HG03103 (cell line): ENCODE results near the gene NECAB3.

ENCODE experiments used
- ATAC-seq: cut with Tn5 transposase; IDR thresholded peaks from one replicate; pipeline ENCODE4 v1.9.1; 2021; ENCODE audit warnings: low read depth; ENCODE audit not compliant: unreplicated experiment

NECAB3 gene

DNA sequence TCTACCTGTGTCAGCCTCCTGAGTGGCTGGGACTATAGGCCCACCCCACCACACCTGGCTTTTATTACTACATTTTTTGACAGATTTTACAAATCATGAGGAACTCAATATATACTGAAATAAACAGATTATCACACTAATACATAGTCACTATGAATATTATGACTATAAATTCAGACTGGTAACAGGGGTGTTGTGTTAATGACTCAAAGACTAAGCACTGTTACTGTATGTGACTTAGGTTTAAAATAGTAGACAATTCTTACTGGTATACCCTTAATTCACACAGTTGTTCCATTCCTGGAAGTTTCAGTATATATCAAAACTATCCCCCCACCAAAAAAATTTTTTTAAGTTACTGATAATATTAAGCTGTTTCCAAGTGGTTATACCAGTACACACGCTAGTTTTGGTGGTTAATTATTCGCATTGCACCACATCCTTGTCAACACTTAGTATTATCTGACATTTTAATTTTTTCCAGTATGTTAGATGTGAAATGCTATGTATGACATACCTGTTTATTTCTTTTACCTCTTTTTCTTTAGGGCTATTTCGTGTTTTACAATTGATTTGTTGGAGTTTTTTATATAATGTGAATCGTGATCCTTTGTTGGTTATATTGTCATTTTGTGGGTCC, 46.5 kb downstream of the NECAB3 start:
- no peak for ATAC-seq

DNA sequence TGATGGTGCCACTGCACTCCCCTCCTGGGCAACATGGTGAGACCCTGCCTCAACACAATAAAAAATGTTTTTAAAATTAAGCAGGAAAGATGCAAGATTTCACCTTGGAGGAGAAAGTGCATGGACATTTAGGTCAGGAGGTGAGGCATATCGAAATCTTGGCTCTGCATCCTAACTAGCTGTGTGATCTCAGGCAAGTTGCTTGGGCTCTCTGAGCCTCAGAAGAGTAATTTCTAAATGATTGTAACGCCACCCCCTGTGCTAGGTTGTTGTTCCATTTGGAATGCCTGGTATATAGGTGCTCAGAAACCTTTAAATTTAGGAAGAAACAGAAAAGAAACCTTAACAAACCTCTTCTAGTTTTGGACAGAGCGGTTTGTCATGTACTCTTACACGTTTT, 48.0 kb downstream of the NECAB3 start:
- ATAC-seq: no peak

DNA sequence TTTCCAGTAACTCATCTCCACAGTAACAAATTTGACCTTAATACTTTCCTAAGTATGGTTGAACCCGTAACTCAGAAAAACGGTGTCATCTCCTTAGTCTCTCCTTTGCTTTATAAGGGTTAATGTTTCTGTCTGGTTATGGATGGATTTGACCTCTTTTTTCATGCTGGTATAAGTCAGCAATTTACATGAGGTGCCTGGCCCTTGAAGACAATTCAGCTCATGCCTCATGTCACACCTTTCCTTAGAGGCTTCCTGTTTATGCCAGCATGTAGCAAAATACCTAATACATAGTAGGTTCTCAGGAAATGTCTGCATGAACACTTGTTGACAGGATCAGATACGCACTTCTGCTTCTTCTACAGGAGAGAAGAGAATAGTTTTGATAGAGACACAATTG, 49.8 kb downstream of the NECAB3 start:
- ATAC-seq: no peak

DNA sequence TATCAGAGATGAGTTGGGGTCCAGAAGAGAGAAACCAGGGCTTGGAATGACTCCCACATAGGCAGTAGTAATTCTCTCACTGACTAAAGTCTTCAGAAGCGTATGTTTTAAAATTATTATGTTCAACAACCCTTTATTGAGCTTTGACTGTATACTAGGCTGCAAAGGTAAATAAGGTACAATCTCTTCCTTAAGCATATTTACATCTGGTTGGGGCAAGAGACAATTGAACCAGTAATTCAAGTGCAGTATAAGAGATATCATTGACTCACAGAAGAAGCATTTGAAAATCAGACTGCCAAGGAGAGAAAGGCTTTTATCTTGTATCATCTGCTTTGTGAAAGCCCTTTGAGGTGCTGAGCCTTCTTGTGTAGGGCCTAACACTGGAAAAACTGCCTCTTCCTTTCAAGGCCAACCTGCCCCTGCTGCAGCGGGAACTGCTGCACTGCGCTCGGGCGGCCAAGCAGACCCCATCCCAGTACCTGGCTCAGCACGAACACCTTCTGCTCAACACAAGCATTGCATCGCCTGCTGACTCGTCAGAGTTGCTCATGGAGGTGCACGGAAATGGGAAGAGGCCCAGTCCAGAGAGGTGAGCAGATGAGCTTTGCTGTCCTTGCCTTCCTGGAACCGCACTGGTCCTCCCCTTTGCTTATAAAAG, 51.4 kb downstream of the NECAB3 start:
- no peak for ATAC-seq

DNA sequence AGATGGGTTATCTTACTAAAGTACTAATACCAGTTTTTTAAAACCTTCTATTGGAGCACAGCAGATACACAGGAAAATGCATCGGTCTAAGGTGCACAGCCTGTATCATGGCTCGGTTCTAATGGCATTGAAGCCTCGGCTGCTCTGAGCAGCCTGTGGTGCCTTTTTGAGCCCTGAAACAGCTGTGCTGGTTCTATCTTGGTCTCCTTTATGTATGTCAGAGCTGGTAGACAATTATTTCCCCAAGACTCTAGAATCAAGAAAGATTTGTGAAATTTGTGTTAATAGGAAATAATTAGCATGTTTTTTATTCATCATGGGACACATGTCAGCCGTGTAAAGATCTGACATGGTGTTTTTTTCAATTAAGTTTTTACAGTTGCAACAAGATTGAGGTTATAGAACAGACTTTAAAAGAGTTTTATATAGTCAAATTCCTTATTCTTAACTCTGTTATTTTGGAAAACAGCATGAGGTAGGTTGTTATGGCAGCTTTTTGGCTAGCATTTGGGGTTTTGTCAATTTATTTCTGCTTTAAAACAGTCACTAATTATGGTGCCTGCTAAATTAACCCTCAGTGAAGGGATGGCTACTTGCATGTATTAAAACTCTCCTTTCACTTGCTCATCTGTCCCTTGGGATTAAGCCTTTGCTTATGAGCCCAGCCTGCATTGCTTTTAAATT, 52.4 kb downstream of the NECAB3 start:
- ATAC-seq: no peak

DNA sequence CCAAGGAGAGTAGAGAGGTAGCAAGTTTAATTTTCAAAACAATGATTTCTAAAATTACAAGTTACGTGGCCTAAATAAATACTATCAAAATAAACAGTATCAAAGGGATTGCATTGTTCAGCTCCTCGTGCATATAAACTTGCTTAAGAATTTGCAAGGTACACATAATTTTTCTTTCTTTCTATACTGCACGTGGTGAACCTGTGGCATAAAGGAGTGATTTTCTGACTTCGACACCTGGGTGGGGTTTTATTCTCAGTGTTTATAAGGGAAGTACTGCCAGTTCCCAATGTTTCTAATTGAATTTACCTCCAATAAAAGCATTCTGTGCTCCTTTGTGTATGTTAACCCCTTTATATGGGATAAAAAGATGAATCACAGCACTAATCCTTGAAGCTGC, 62.2 kb downstream of the NECAB3 start:
- no peak for ATAC-seq

DNA sequence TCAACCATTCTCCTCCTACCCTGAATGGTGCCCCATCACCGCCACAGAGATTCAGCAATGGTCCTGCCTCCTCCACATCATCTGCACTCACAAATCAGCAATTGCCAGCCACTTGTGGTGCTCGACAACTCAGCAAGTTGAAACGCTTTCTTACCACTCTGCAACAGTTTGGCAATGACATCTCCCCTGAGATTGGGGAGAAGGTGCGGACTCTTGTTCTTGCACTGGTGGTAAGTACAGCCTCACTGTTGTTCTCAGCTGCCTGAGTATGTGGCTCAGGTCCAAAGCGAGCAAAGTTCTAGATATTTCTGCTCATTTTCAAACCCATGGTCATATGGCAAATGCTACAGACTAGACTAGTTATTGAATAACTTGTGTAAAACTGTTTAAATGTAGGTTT, 63.1 kb downstream of the NECAB3 start:
- ATAC-seq: no peak

DNA sequence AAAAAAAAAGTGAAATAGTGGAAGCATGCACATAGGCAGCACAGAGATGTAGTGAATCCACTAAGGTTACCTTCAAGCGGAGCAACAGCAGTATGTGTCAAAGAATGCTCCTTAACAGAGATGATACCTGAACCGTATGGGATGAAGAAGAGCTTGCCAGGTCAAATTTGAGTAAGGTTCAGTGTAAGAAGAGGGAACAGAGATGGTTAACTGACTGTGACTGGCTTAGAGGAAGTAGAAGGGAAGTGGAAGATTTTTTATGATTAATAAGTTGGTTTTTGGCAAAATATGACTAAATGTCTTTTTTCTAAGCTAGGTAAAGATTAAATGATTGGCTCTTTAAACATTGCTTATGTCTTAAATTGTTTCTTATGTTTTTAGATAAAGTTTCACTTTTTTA, 64.7 kb downstream of the NECAB3 start:
- no peak for ATAC-seq
